Measurements from ENCODE around the gene SIX3. TPM values are rescaled to one million over a fixed set of nuclear protein-coding genes. Genes with fewer than 3 reads are reported as not detected.

SIX3 gene
- total RNA-seq (2022; extraction: Qiagen RNA extraction): 2.7 to 4.3 TPM (median 3.7 TPM) in 5 replicates

GRCh38 chr2:44941551-44942234 is at the start of gene SIX3:
TSS of gene SIX3 (plus strand) at chr2:44941702. CDS start at chr2:44942105, 403 bp downstream.

Other genes starting within 250 kb of the SIX3 start
- gene SIX2, start 67.8 kb downstream of the SIX3 start, total RNA-seq (2022; extraction: Qiagen RNA extraction): 1.5 to 2.8 TPM (median 2.2 TPM) in 5 replicates